Subcutaneous adipose tissue (tissue), 4 donors: ENCODE results near the gene FLOT1. TPM values are rescaled to one million over a fixed set of nuclear protein-coding genes. Genes with fewer than 3 reads are reported as not detected.

Experiments used
- total RNA-seq, 4 donors: library from RNA; depleted of rRNA; stranded (reverse); fragments of >200 nt; gene quantifications; one replicate each; pipeline ENCODE4 v1.1.0, GENCODE V29; 2016
- TF ChIP-seq, protein P1 (sequence below): fragments of 450-650 bp; IDR thresholded peaks from one replicate; pipeline ENCODE4 v1.5.1; 2016; ENCODE audit warnings: low read depth, mild to moderate bottlenecking, control low read depth, antibody characterized with exemption, moderate library complexity

Gene FLOT1
- total RNA-seq, 4 donors from 2014 or later, result 66.8 to 121 (median 105) TPM

DNA sequence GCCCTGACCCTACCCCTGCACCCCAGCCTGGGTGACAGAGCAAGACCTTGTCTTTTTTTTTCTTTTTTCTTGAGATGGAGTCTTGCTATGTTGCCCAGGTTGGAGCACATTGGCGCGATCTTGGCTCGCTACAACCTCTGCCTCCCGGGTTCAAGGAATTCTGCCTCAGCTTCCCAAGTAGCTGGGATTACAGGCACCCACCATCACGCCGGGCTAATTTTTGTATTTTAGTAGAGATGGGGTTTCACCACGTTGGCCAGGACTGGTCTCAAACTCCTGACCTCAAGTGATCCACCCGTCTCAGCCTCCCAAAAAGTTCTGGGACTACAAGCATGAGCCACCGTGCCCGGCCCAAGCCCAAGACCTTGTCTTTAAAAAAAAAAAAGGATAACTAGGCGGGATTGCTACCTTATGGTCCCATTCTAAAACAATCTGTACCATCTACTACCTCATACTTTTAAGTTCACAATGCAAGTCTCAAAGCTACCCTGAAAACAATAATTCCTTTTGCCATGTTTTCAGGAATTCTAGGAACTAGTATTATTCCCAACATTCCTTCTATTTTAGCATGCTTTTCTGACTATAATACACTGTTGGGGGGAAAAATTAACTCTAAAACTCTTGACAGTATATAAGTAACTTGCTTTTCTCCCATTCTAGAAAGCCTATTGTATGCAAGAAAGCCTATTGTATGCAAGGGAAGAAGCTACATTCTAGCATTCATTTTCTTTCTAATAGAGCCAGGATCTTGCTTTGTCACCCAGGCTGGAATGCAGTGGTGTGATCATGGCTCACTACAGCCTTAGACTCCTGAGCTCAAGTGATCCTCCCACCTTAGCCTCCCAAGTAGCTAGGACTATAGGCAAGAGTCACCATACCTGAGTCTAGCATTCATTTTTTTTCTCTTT, 15.7 kb downstream of the FLOT1 start:
- TF ChIP-seq, protein P1, sequence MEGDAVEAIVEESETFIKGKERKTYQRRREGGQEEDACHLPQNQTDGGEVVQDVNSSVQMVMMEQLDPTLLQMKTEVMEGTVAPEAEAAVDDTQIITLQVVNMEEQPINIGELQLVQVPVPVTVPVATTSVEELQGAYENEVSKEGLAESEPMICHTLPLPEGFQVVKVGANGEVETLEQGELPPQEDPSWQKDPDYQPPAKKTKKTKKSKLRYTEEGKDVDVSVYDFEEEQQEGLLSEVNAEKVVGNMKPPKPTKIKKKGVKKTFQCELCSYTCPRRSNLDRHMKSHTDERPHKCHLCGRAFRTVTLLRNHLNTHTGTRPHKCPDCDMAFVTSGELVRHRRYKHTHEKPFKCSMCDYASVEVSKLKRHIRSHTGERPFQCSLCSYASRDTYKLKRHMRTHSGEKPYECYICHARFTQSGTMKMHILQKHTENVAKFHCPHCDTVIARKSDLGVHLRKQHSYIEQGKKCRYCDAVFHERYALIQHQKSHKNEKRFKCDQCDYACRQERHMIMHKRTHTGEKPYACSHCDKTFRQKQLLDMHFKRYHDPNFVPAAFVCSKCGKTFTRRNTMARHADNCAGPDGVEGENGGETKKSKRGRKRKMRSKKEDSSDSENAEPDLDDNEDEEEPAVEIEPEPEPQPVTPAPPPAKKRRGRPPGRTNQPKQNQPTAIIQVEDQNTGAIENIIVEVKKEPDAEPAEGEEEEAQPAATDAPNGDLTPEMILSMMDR, result no peak

DNA sequence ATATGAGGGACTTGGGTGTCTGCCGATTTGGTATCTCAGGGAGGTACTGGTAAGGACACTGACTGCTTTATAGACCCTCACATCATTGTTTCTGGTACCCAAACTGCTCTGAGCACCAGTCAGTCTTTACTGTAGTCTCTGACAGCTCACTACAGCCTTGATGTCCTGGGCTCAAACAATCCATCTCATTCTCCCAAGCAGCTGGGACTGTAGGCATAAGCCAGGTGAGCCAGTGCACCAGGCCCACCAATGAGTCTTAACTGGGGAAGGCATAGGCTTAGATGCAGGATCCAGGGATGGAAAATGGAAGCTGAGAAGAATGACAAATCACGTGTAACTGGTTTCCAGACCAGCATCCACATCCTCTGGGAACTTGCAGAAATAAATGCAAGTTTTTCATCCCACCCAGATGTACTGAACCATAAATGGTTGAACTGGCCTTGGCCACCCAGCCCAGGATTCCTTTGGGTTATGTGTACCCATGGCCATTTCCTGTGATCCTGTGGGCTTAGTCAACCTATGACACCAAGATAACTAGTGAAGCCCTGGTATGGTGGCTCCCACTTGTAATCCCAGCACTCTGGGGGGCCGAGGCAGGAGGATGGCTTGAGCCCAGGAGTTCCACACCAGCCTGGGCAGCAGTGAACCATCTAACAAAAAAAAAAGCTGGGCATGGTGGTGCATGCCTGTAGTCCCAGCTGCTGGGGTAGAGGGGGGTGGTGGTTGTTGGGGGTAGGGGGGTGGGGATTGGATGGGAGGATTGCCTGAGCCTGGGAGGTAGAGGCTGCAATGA, 16.6 kb downstream of the FLOT1 start:
- TF ChIP-seq, protein P1, result no peak

DNA sequence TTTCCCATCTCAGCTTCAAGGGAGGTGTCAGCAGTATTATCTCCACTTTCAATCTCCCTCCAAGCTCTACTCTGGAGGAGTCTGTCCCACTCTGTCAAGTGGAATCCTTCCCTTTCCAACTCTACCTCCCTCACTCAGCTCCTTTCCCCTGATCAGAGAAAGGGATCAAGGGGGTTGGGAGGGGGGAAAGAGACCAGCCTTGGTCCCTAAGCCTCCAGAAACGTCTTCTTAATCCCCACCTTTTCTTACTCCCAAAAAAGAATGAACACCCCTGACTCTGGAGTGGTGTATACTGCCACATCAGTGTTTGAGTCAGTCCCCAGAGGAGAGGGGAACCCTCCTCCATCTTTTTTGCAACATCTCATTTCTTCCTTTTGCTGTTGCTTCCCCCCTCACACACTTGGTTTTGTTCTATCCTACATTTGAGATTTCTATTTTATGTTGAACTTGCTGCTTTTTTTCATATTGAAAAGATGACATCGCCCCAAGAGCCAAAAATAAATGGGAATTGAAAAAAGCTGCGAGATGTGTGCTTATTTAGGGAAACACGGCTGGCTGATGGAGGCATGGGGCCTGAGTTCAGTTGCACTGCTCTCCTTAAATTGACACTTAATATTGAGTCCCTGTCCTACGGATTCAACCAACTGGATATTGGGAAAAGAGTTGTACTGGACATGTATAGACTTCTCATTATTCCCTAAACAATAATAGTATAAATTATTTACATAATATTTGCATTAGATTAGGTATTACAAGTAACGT, 17.4 kb downstream of the FLOT1 start:
- TF ChIP-seq, protein P1, result no peak

DNA sequence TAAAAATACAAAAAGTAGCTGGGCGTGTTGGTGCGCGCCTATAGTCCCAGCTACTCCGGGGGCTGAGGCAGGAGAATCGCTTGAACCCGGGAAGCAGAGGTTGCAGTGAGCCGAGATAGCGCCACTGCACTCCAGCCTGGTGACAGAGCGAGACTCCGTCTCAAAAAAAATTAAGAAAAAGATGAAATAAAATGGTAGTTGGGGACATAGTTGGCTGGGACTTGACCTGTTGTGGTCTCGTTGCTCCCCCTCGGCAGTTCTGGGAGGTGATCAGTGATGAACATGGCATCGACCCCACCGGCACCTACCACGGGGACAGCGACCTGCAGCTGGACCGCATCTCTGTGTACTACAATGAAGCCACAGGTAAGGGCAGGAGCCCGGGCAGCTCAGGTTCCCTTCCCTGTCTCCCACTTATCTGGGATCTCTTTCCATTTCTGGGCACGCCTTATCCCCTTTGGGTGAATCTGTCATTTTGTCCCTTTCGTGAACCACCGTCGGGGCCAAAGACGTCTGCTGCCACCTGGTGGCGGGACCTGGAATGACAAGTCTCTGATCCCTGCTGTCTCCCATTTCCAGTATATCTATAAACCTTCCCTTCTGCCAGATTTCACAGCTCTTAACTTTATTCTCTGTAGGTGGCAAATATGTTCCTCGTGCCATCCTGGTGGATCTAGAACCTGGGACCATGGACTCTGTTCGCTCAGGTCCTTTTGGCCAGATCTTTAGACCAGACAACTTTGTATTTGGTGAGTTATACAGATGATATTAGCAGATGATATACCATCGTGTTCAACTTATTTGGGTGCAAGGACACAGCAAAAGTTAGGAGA, 20.0 kb downstream of the FLOT1 start:
- TF ChIP-seq, protein P1, result no peak

DNA sequence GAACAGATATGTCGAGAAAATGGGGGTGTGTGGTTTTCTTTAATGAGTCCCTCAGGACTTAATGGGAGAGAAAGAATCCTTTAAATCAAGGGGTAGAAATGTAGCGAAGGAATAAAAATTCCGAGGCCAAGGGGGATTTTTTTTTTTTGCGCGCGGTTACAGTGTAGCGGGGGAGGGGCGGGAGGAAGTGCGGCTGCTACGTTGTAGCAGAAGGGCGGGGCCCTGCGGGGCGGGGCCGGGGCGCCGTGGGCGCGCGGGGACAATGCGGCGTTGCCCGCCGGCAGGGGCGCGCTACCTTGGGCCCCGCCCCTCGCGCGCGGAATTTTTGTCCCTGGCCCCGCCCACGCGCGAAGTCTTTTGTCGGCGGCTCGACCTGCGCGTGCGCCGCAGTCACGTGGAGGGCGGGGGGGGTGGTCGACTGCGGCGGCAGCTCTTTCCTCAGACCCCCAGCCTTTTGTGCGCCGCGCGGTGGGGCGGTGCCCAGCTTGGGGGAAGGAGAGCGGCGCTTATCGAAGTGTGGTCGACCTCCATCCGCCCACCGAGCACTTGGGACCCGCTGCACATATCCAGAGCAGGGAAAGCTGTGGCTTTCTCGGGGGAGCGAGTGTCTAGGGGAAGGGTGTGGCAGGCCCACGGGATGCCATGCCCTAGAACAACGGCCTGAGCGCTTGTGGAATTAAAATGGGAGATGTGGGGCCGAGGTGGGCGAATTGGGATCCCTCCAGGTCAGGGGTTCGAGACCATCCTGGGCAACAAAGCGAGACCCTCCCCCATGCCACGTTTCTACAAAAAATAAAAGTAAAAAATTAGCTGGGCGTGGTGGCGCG, 21.1 kb downstream of the FLOT1 start:
- TF ChIP-seq, protein P1, result no peak

DNA sequence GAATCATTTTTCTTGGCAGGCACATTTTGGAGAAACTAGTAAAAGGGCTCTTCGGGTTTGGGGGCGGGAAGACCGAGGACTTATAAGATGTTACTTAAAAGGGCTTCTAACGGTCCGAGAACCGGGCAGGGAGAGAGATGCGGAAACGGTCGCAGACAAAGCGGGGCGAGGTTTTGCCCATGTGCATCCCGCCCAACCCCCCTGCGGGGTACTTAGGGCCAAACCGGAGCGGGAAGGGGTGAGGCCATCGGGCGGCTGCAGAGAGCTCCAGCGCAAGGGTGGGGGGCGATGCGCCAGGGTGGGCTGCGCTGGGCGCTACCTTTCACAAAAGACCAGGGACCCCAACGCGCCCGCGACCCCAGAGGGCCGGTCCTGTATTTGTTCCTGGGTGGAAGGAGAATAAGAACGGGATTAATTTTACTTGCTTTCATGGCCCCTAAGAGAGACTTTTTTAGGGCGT, 21.7 kb downstream of the FLOT1 start:
- TF ChIP-seq, protein P1, result no peak
